Measurements from ENCODE around the gene STIM2. TPM values are rescaled to one million over a fixed set of nuclear protein-coding genes. Genes with fewer than 3 reads are reported as not detected.

STIM2 gene
- total and polyA plus RNA-seq, 2 of the 4 experiments (the other 2 are of a cell fraction), result 16.1 to 27.6 TPM

- WGBS, 2 experiments (ENCODE audit: extremely low coverage in 2 of 2, insufficient read length in 1 of 2), result 83% methylated on average over 1 of the region's 1 CpG; no CpG with 5 or more reads in 1 of the 2 experiments
- Histone ChIP-seq H4K20me1 (ENCODE audit: insufficient read depth, low read length) (no peaks in the 10 kb centered on the region), H3K4me1 (ENCODE audit: control insufficient read depth, insufficient read depth, low read length) (no peaks in the 10 kb centered on the region), H4K5ac (ENCODE audit: low read depth, low read length) (no peak overlapping the region), H2AFZ (replicated peaks; ENCODE audit: low read length, poor library complexity) (no peak overlapping the region), H4K91ac (ENCODE audit: insufficient read depth, low read depth, low read length) (no peak overlapping the region), H3K4ac (ENCODE audit: low read depth, low read length) (no peak overlapping the region), H3K4me2 (ENCODE audit: low read depth, low read length) (no peak overlapping the region), H3K9ac (ENCODE audit: low read depth, low read length) (no peak overlapping the region), H3K4me3 (ENCODE audit: insufficient read depth, low read depth, low read length) (no peak overlapping the region), H3K23ac (ENCODE audit: low read depth, low read length) (no peak overlapping the region), H3K27ac (ENCODE audit: insufficient read depth, low read length) (no peak overlapping the region), H2BK120ac (ENCODE audit: low read depth, low read length) (no peak overlapping the region), H4K8ac (ENCODE audit: low read depth in 2 of 2, low read length in 2 of 2) (no peak overlapping the region), H2BK5ac (ENCODE audit: low read depth, low read length, poor library complexity, severe bottlenecking) (no peak overlapping the region), H3K14ac (replicated peaks; ENCODE audit: low read depth, low read length) (no peak overlapping the region), H2BK20ac (ENCODE audit: low read depth, low read length) (no peak overlapping the region), H3K9me1 (ENCODE audit: insufficient read depth, low read length) (no peaks in the 10 kb centered on the region), H3K56ac (ENCODE audit: extremely low read depth, insufficient read depth, low read length) (no peak overlapping the region), H2AK5ac (ENCODE audit: low read depth, low read length) (no peak overlapping the region), H3K27me3 (ENCODE audit: control insufficient read depth, insufficient read depth, low read length) (no peaks in the 10 kb centered on the region; the same call in 1 of the 2 replicates), H2AK9ac (replicated peaks; ENCODE audit: low read depth, low read length, poor library complexity) (no peak overlapping the region), H3K9me3 (ENCODE audit: control insufficient read depth, insufficient read depth, low read length) (no peaks in the 10 kb centered on the region), H3K36me3 (ENCODE audit: control insufficient read depth, insufficient read depth, low read length) (no peaks in the 10 kb centered on the region), H2BK15ac (ENCODE audit: low read depth, low read length) (no peak overlapping the region), H3K18ac (ENCODE audit: low read depth, low read length) (no peak overlapping the region), H3K79me1 (ENCODE audit: low read depth in 1 of 2, low read length in 2 of 2) (no peaks in the 10 kb centered on the region)
- no peak for TF ChIP-seq RFX5 (IDR thresholded peaks at IDR 0.05; ENCODE audit: low read depth, low read length)
- no peak for TF ChIP-seq MXI1 (IDR thresholded peaks at IDR 0.05; ENCODE audit: borderline replicate concordance, low read depth, low read length)
- no peak for TF ChIP-seq SMC3 (IDR thresholded peaks at IDR 0.05; ENCODE audit: low read depth, low read length)
- no peak for TF ChIP-seq BHLHE40 (IDR thresholded peaks at IDR 0.05; ENCODE audit: low read depth, low read length)
- TF ChIP-seq USF2 (IDR thresholded peaks at IDR 0.05; ENCODE audit: low read depth, low read length), result no peak
- no peak for TF ChIP-seq MAZ (IDR thresholded peaks at IDR 0.05; ENCODE audit: borderline replicate concordance, low read depth, low read length)
- no peak for TF ChIP-seq RCOR1 (IDR thresholded peaks at IDR 0.05; ENCODE audit: insufficient replicate concordance, low read length)
- no peak for TF ChIP-seq MAFK (IDR thresholded peaks at IDR 0.05; ENCODE audit: low read depth, low read length)
- TF ChIP-seq CHD1 (IDR thresholded peaks at IDR 0.05; ENCODE audit: low read depth, low read length), result no peak
- TF ChIP-seq POLR2A (IDR thresholded peaks at IDR 0.05; ENCODE audit: low read depth, low read length), result no peak
- no peak for TF ChIP-seq CTCF (conservative IDR thresholded peaks at IDR 0.05; ENCODE audit: low read depth, low read length)
- no peak for TF ChIP-seq RAD21 (IDR thresholded peaks at IDR 0.05; ENCODE audit: low read length)
- no peak for TF ChIP-seq CEBPB (IDR thresholded peaks at IDR 0.05; ENCODE audit: low read depth, low read length)
- TF ChIP-seq FOS (IDR thresholded peaks at IDR 0.05; ENCODE audit: low read depth, low read length), result no peak
- TF ChIP-seq ELK1 (IDR thresholded peaks at IDR 0.05; ENCODE audit: borderline replicate concordance, low read depth, low read length), result no peak
- TF ChIP-seq NFE2L2 (IDR thresholded peaks at IDR 0.05; ENCODE audit: low read depth, low read length), result no peak
- intact Hi-C loops (cut with micrococcal nuclease), result no loop called here
- in situ Hi-C loops (cut with MboI; ENCODE audit: low sequenced_read_pairs), result loop anchor here (25.0 kb wide), 1 partner anchor 513 kb away; no protein-coding TSS in a partner anchor
- no TSS peak for BruUV-seq (replicated peaks)
- no peak for DNase-seq
- POLR2A ChIA-PET (ENCODE audit: unreplicated experiment), result no interaction called here
- no peak for ATAC-seq (ENCODE audit: low read depth)
- dilution Hi-C loops (cut with HindIII; ENCODE audit: low sequenced_read_pairs, unreplicated experiment), result no loop called here
- CTCF ChIA-PET, result no interaction called here
Observed at GRCh38 chr4:26850528-26850927, 10.1 kb upstream of the STIM2 start.
